WTC11 (cell line): Measurements from ENCODE around the gene NDUFA13. TPM values are rescaled to one million over a fixed set of nuclear protein-coding genes. Genes with fewer than 3 reads are reported as not detected.

Experiments
- ATAC-seq: fragments of 200-7000 bp; cut with Tn5 transposase; 2 replicates; pipeline ENCODE4 v1.10.0; 2021; ENCODE audit warnings: mild to moderate bottlenecking, moderate library complexity
- CTCF ChIA-PET: fragments of 300-600 bp; sonication (Branson Sonifier 250); formaldehyde crosslinking; loops from one replicate; lab custom pipeline; 2021; ENCODE audit warnings: antibody characterized with exemption; lab: Charles Lee
- POLR2A ChIA-PET: fragments of 350-600 bp; sonication (Branson Sonifier 250); formaldehyde crosslinking; loops from one replicate; lab custom pipeline; 2021; ENCODE audit warnings: antibody characterized with exemption; lab: Charles Lee
- DNase-seq: peaks from one replicate; pipeline ENCODE4 v3.0.0; 2021; ENCODE audit warnings: low spot score
- H3K27ac Mint-ChIP-seq: 2 replicates; pipeline ENCODE4 v1.8.0; 2021; ENCODE audit warnings: mixed read lengths
- H3K27me3 Mint-ChIP-seq: 2 replicates; pipeline ENCODE4 v1.8.0; 2021; ENCODE audit warnings: low read depth, mild to moderate bottlenecking, moderate library complexity, mixed read lengths
- H3K36me3 Mint-ChIP-seq: 2 replicates; pipeline ENCODE4 v1.8.0; 2021; ENCODE audit warnings: mixed read lengths
- H3K4me1 Mint-ChIP-seq: 2 replicates; pipeline ENCODE4 v1.8.0; 2022; ENCODE audit warnings: mixed read lengths
- H3K4me3 Mint-ChIP-seq: 2 replicates; pipeline ENCODE4 v1.8.0; 2021; ENCODE audit warnings: mild to moderate bottlenecking, moderate library complexity, mixed read lengths
- H3K9me3 Mint-ChIP-seq: 2 replicates; pipeline ENCODE4 v1.8.0; 2021; ENCODE audit warnings: mixed read lengths
- AR ChIP-seq: fragments of 250-450 bp; sonication (Bioruptor Pico); IDR thresholded peaks from 2 replicates; pipeline ENCODE4 v1.9.0; 2021; ENCODE audit warnings: mild to moderate bottlenecking
- ATF2 ChIP-seq: sonication (generic); formaldehyde crosslinking; IDR thresholded peaks from 2 replicates; pipeline ENCODE4 v1.8.1; 2022; ENCODE audit warnings: low read depth, missing genetic modification reagents, borderline replicate concordance
- GABPB1 ChIP-seq: sonication (generic); formaldehyde crosslinking; IDR thresholded peaks from 2 replicates; pipeline ENCODE4 v1.8.1; 2023; ENCODE audit warnings: mild to moderate bottlenecking, missing genetic modification reagents
- MAX ChIP-seq: sonication (generic); formaldehyde crosslinking; IDR thresholded peaks from 2 replicates; pipeline ENCODE4 v1.8.0; 2022; ENCODE audit warnings: mild to moderate bottlenecking, missing genetic modification reagents
- MXD4 ChIP-seq: fragments of 250-450 bp; sonication (Bioruptor Pico); IDR thresholded peaks from 2 replicates; pipeline ENCODE4 v1.8.0; 2021; ENCODE audit warnings: mild to moderate bottlenecking, moderate library complexity, borderline replicate concordance
- NFYB ChIP-seq: sonication (generic); formaldehyde crosslinking; conservative IDR thresholded peaks from 2 replicates; pipeline ENCODE4 v1.8.0; 2022; ENCODE audit warnings: low read depth, missing genetic modification reagents
- PRRX2 ChIP-seq: fragments of 250-450 bp; sonication (Bioruptor Pico); IDR thresholded peaks from 2 replicates; pipeline ENCODE4 v1.8.0; 2021; ENCODE audit warnings: mild to moderate bottlenecking
- SP1 ChIP-seq: sonication (generic); formaldehyde crosslinking; conservative IDR thresholded peaks from 2 replicates; pipeline ENCODE4 v1.8.1; 2022; ENCODE audit warnings: missing genetic modification reagents
- TEAD1 ChIP-seq: sonication (generic); formaldehyde crosslinking; IDR thresholded peaks from 2 replicates; pipeline ENCODE4 v1.8.0; 2022; ENCODE audit warnings: mild to moderate bottlenecking, missing genetic modification reagents
- TP53 ChIP-seq: sonication (generic); formaldehyde crosslinking; IDR thresholded peaks from 2 replicates; pipeline ENCODE4 v1.8.1; 2023; ENCODE audit warnings: mild to moderate bottlenecking, missing genetic modification reagents
- ZNF232 ChIP-seq: sonication (generic); formaldehyde crosslinking; IDR thresholded peaks from 2 replicates; pipeline ENCODE4 v1.8.0; 2022; ENCODE audit warnings: mild to moderate bottlenecking, missing genetic modification reagents
- ZNF281 ChIP-seq: sonication (generic); formaldehyde crosslinking; IDR thresholded peaks from 2 replicates; pipeline ENCODE4 v1.8.0; 2023; ENCODE audit warnings: mild to moderate bottlenecking, missing genetic modification reagents
- ZNF425 ChIP-seq: fragments of 250-450 bp; sonication (Bioruptor Pico); conservative IDR thresholded peaks from 2 replicates; pipeline ENCODE4 v1.9.0; 2021; ENCODE audit warnings: mild to moderate bottlenecking
- ZNF532 ChIP-seq: fragments of 250-450 bp; sonication (Bioruptor Pico); IDR thresholded peaks from 2 replicates; pipeline ENCODE4 v1.9.0; 2021; ENCODE audit warnings: mild to moderate bottlenecking, borderline replicate concordance
- total RNA-seq: library from RNA; stranded (reverse); gene quantifications from 3 replicates; pipeline ENCODE4 v1.2.3, GENCODE V29; 2021

NDUFA13 gene
- total RNA-seq, 1 experiment from 2014 or later = 519 TPM

GRCh38 chr19:19475015-19475765 is 40.8 kb upstream of the NDUFA13 start:
- Mint-ChIP-seq H3K36me3 (peaks cover 20% of the 10 kb centered on the region), H3K27me3 (no peaks in the 10 kb centered on the region), H3K4me1 (peaks cover 55% of the 10 kb centered on the region), H3K9me3 (no peaks in the 10 kb centered on the region), H3K27ac (peak overlapping the region; percentile 99), H3K4me3 (peak overlapping the region; percentile 56)
- CTCF ChIA-PET = interaction anchor here (0.7 to 3.2 kb wide), 26 partner anchors 10 to 111 kb away, joined by 3 to 24 read pairs (median 6); partner anchors contain the start of gene GATAD2A
- ATAC-seq = peak; percentile 86
- DNase-seq = peak; percentile 75
- POLR2A ChIA-PET = interaction anchor here (1.2 to 1.5 kb wide), 5 partner anchors 13 to 70 kb away, joined by 3 to 7 read pairs (median 4); partner anchors contain the start of gene GATAD2A
- TF ChIP-seq GABPB1 (CRISPR knock-in tag) = no peak
- no peak for TF ChIP-seq NFYB (CRISPR knock-in tag)
- no peak for TF ChIP-seq PRRX2 (CRISPR knock-in tag)
- no peak for TF ChIP-seq SP1 (CRISPR knock-in tag)
- TF ChIP-seq, all 79 proteins: peak for 0

GRCh38 chr19:19475849-19476828 is 39.9 kb upstream of the NDUFA13 start:
- H3K4me1 Mint-ChIP-seq = peaks cover 60% of the 10 kb centered on the region
- DNase-seq = peak; percentile 53
- H3K9me3 Mint-ChIP-seq = no peaks in the 10 kb centered on the region
- peak overlapping the region; percentile 91 for H3K27ac Mint-ChIP-seq
- H3K4me3 Mint-ChIP-seq = peak overlapping the region; percentile 56
- ATAC-seq = peak; percentile 52
- H3K27me3 Mint-ChIP-seq = no peaks in the 10 kb centered on the region
- ChIA-PET CTCF (interaction anchor here (0.6 to 3.2 kb wide), 29 partner anchors 9 to 1279 kb away, joined by 3 to 24 read pairs (median 6); partner anchors contain the start of gene GATAD2A), POLR2A (interaction anchor here (1.2 to 1.5 kb wide), 5 partner anchors 12 to 71 kb away, joined by 3 to 7 read pairs (median 4); partner anchors contain the start of gene GATAD2A)
- H3K36me3 Mint-ChIP-seq = peaks cover 14% of the 10 kb centered on the region
- TF ChIP-seq NFYB (CRISPR knock-in tag) = no peak
- TF ChIP-seq ZNF281 = no peak
- TF ChIP-seq ZNF532 (CRISPR knock-in tag) = no peak
- no peak for TF ChIP-seq TEAD1
- TF ChIP-seq AR (CRISPR knock-in tag) = no peak
- TF ChIP-seq TP53 (CRISPR knock-in tag) = no peak
- TF ChIP-seq MXD4 = no peak
- TF ChIP-seq ATF2 (CRISPR knock-in tag) = no peak
- no peak for TF ChIP-seq PRRX2 (CRISPR knock-in tag)
- TF ChIP-seq ZNF232 (CRISPR knock-in tag) = no peak
- TF ChIP-seq ZNF425 = no peak
- no peak for TF ChIP-seq SP1 (CRISPR knock-in tag)
- no peak for TF ChIP-seq MAX (CRISPR knock-in tag)
